A673 (cell line): ENCODE results near the gene WDPCP. TPM values are rescaled to one million over a fixed set of nuclear protein-coding genes. Genes with fewer than 3 reads are reported as not detected.

Experiments used
- BruUV-seq: library from RNA; stranded (reverse); fragments of 400-500 nt; replicated peaks from 2 replicates; lab custom pipeline; 2021; lab: Mats Ljungman, UMichigan
- CTCF ChIA-PET: fragments of 300-600 bp; sonication (Branson Sonifier 250); formaldehyde crosslinking; loops from one replicate; lab custom pipeline; 2022; ENCODE audit warnings: antibody characterized with exemption; lab: Charles Lee
- POLR2A ChIA-PET: fragments of 300-600 bp; sonication (Branson Sonifier 250); formaldehyde crosslinking; loops from one replicate; lab custom pipeline; 2022; ENCODE audit warnings: antibody characterized with exemption; ENCODE audit not compliant: low non-redundant PET; lab: Charles Lee
- DNase-seq: peaks from one replicate; pipeline ENCODE4 v3.0.0-alpha.2; 2015; ENCODE audit warnings: low spot score
- H3K27ac ChIP-seq: fragments of 200-600 bp; sonication (generic); 2 replicates; pipeline ENCODE4 v1.5.1; 2016; ENCODE audit warnings: mixed run types, low read depth, mild to moderate bottlenecking, mixed read lengths, antibody characterized with exemption, low read length; ENCODE audit not compliant: poor library complexity, severe bottlenecking
- H3K27me3 ChIP-seq: fragments of 200-600 bp; sonication (generic); replicated peaks from 2 replicates; pipeline ENCODE4 v1.6.1; 2017; ENCODE audit warnings: mixed run types, low read depth, mild to moderate bottlenecking, mixed read lengths, antibody characterized with exemption, low read length; ENCODE audit not compliant: insufficient read depth, poor library complexity
- H3K36me3 ChIP-seq: fragments of 200-600 bp; sonication (generic); 2 replicates; pipeline ENCODE4 v1.6.1; 2016; ENCODE audit warnings: mixed run types, mild to moderate bottlenecking, mixed read lengths, antibody characterized with exemption, low read length; ENCODE audit not compliant: insufficient read depth, poor library complexity, severe bottlenecking
- H3K4me1 ChIP-seq: fragments of 200-600 bp; sonication (generic); 2 replicates; pipeline ENCODE4 v1.6.1; 2017; ENCODE audit warnings: mixed run types, mild to moderate bottlenecking, mixed read lengths, antibody characterized with exemption, low read length; ENCODE audit not compliant: insufficient read depth, poor library complexity, severe bottlenecking
- H3K4me3 ChIP-seq: fragments of 200-600 bp; sonication (generic); 2 replicates; pipeline ENCODE4 v1.5.1; 2016; ENCODE audit warnings: low read depth, mixed run types, mild to moderate bottlenecking, mixed read lengths, low read length; ENCODE audit not compliant: poor library complexity, severe bottlenecking
- H3K9me3 ChIP-seq: fragments of 200-600 bp; sonication (generic); 2 replicates; pipeline ENCODE4 v1.6.1; 2016; ENCODE audit warnings: mixed run types, low read depth, mild to moderate bottlenecking, mixed read lengths, antibody characterized with exemption, low read length; ENCODE audit not compliant: poor library complexity, severe bottlenecking
- EZH2 ChIP-seq: fragments of 200-600 bp; sonication (generic); IDR thresholded peaks from 2 replicates; pipeline ENCODE4 v1.6.1; 2017; ENCODE audit warnings: borderline replicate concordance, low read depth, mild to moderate bottlenecking, mixed read lengths, antibody characterized with exemption, low read length; ENCODE audit not compliant: poor library complexity, severe bottlenecking
- intact Hi-C: fragments of 100-400 bp; cut with micrococcal nuclease; formaldehyde crosslinking; loops from one replicate; pipeline ENCODE4 v1.10.0; 2022; ENCODE audit not compliant: unreplicated experiment
- total RNA-seq: library from RNA; stranded (reverse); gene quantifications from 2 replicates; pipeline ENCODE4 v1.2.3, GENCODE V29; 2021
- TF ChIP-seq, protein P1 (sequence below): fragments of 300-800, 200-600 bp; sonication (generic); conservative IDR thresholded peaks from 2 replicates; pipeline ENCODE4 v1.5.1; 2017; ENCODE audit warnings: low read depth, mild to moderate bottlenecking, antibody characterized with exemption, low read length, moderate library complexity, mixed read lengths

The WDPCP gene
- total RNA-seq, 1 experiment from 2014 or later = 7.9 TPM

- TF ChIP-seq EZH2 = no peak
- TF ChIP-seq, protein P1, sequence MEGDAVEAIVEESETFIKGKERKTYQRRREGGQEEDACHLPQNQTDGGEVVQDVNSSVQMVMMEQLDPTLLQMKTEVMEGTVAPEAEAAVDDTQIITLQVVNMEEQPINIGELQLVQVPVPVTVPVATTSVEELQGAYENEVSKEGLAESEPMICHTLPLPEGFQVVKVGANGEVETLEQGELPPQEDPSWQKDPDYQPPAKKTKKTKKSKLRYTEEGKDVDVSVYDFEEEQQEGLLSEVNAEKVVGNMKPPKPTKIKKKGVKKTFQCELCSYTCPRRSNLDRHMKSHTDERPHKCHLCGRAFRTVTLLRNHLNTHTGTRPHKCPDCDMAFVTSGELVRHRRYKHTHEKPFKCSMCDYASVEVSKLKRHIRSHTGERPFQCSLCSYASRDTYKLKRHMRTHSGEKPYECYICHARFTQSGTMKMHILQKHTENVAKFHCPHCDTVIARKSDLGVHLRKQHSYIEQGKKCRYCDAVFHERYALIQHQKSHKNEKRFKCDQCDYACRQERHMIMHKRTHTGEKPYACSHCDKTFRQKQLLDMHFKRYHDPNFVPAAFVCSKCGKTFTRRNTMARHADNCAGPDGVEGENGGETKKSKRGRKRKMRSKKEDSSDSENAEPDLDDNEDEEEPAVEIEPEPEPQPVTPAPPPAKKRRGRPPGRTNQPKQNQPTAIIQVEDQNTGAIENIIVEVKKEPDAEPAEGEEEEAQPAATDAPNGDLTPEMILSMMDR = no peak
- Histone ChIP-seq H3K4me1 (no peaks in the 10 kb centered on the region), H3K9me3 (no peaks in the 10 kb centered on the region), H3K27me3 (no peaks in the 10 kb centered on the region), H3K4me3 (no peak overlapping the region), H3K36me3 (peaks cover 45% of the 10 kb centered on the region), H3K27ac (no peak overlapping the region)
- BruUV-seq = no TSS peak
- POLR2A ChIA-PET = no interaction called here
- DNase-seq = no peak
- intact Hi-C loops = no loop called here
- CTCF ChIA-PET = no interaction called here
Measured at GRCh38 chr2:63598981-63599380, 10.7 kb upstream of the WDPCP start.

DNA sequence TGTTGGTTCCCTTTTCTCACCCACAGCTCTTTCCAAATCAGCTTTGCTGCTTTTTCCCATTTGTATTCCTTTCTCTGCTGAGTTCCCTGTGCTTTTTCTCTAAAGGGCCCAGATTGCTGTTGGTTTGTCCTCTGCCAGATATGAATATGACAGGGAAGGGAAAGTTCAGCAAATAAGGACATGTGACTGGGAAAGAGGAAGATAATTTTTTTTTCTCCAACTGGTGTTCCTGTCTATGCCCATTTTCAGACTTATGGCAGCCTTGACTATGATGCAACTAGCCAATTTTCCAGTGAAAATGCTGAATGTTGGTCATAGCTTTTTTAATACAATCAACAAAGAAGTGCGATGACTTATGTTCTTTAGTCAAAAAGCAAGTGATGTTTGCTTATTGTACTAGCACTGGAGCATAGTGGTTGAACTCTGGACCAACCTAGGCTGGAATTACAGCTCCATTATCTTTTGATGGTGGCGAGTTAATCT lies 8.2 kb upstream of the WDPCP start:
- H3K27me3 ChIP-seq = no peaks in the 10 kb centered on the region
- H3K4me3 ChIP-seq = no peak overlapping the region
- intact Hi-C loops = no loop called here
- no peak for TF ChIP-seq EZH2
- TF ChIP-seq, protein P1 = no peak
- H3K4me1 ChIP-seq = no peaks in the 10 kb centered on the region
- H3K27ac ChIP-seq = no peak overlapping the region
- POLR2A ChIA-PET = interaction anchor here (0.6 kb wide), 1 partner anchor 11 kb away, joined by 13 read pairs; no protein-coding TSS in a partner anchor
- no TSS peak for BruUV-seq
- DNase-seq = no peak
- no peaks in the 10 kb centered on the region for H3K9me3 ChIP-seq
- CTCF ChIA-PET = no interaction called here
- H3K36me3 ChIP-seq = peaks cover 25% of the 10 kb centered on the region

DNA sequence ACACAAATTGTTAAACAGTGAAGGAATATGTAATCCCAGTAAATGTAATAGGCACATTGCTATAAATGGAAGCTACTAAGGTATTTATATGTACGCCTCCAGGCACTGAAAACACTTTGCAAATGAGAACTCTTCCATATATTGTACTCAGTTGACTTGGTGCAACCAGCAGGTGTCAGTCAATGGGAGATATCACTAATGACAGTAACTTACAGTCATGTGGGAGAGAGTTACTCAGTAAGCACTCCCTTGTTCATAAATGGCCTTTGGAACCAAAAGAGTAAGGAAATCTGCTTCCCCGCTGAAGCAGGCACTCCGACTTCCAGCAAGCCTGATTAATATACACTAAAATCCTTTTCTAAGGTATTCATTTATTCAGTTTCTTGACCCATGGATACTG lies 6.4 kb upstream of the WDPCP start:
- POLR2A ChIA-PET = no interaction called here
- peaks cover 28% of the 10 kb centered on the region for H3K36me3 ChIP-seq
- no peak for DNase-seq
- CTCF ChIA-PET = no interaction called here
- H3K4me3 ChIP-seq = no peak overlapping the region
- TF ChIP-seq EZH2 = no peak
- TF ChIP-seq, protein P1 = no peak
- H3K4me1 ChIP-seq = peaks cover 17% of the 10 kb centered on the region
- H3K27me3 ChIP-seq = no peaks in the 10 kb centered on the region
- no peaks in the 10 kb centered on the region for H3K9me3 ChIP-seq
- no TSS peak for BruUV-seq
- intact Hi-C loops = no loop called here
- no peak overlapping the region for H3K27ac ChIP-seq
